GM12875 (cell line): ENCODE data around the gene CES5A.
"Not testable (repeated sequence)": the region's sequence is repeated elsewhere in the genome, so short reads cannot be mapped to it uniquely, and the experiment has no call there.

Experiments
- H3K4me3 ChIP-seq: one replicate; pipeline ENCODE4 v1.5.1; 2011; ENCODE audit warnings: low read depth, low read length, control low read depth
- TF ChIP-seq, protein P1 (sequence below): IDR thresholded peaks from 2 replicates; pipeline ENCODE4 v1.5.1; 2011; ENCODE audit warnings: low read depth, mild to moderate bottlenecking, control low read depth, inconsistent platforms, low read length, moderate library complexity, borderline replicate concordance; ENCODE audit not compliant: insufficient read depth

CES5A gene

GRCh38 chr16:55876854-55877253, 1.7 kb upstream of the CES5A start:
- no peak overlapping the region for H3K4me3 ChIP-seq
- TF ChIP-seq, protein P1, sequence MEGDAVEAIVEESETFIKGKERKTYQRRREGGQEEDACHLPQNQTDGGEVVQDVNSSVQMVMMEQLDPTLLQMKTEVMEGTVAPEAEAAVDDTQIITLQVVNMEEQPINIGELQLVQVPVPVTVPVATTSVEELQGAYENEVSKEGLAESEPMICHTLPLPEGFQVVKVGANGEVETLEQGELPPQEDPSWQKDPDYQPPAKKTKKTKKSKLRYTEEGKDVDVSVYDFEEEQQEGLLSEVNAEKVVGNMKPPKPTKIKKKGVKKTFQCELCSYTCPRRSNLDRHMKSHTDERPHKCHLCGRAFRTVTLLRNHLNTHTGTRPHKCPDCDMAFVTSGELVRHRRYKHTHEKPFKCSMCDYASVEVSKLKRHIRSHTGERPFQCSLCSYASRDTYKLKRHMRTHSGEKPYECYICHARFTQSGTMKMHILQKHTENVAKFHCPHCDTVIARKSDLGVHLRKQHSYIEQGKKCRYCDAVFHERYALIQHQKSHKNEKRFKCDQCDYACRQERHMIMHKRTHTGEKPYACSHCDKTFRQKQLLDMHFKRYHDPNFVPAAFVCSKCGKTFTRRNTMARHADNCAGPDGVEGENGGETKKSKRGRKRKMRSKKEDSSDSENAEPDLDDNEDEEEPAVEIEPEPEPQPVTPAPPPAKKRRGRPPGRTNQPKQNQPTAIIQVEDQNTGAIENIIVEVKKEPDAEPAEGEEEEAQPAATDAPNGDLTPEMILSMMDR = no peak

- H3K4me3 ChIP-seq = no peak overlapping the region
- TF ChIP-seq, protein P1 = no peak
Observed at GRCh38 chr16:55873122-55873521, 2.1 kb downstream of the CES5A start.

DNA sequence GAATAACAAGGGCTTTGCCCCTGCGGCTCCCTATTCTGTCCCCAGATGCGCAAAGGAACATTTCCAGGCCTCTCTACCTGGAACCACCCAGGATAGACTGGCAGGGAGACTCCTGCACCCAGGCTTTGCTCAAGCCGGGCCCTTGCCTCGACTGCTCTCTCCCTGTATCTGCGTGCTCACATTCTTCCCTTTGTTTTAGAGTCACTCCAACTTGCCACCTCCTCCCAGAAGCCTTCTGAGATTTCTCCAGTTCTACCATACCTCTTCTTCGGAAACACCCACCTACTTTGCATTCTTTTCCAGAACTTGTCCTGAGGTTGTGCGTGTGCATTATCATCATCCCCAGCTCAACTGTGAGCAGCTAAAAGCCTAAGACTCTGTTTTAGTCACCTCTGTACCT, 3.0 kb downstream of the CES5A start:
- TF ChIP-seq, protein P1 = no peak
- H3K4me3 ChIP-seq = no peak overlapping the region

- TF ChIP-seq, protein P1 = no peak
- no peak overlapping the region for H3K4me3 ChIP-seq
Observed at GRCh38 chr16:55871411-55872038, 3.6 kb downstream of the CES5A start.

GRCh38 chr16:55868980-55869379, 6.2 kb downstream of the CES5A start:
- H3K4me3 ChIP-seq = no peak overlapping the region
- TF ChIP-seq, protein P1 = no peak

DNA sequence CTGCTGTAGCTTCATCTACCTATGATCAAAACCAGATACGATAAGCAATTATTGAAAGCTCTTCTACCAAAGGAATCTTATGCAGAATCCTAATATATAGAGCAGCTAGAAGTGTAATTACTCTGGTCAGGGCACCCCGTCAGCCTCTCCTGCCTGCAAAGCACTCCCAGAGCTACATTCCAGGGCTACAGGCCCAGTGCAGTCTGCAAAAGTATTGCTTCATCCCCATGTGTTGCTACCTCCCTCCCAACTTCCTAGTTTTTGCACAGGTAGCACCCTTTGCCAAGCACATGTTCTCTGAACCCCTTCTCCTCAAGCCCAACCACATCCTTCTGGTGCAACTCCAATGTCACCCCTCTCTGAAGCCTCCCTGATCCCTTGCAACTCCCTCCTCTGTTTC, 7.0 kb downstream of the CES5A start:
- no peak overlapping the region for H3K4me3 ChIP-seq
- TF ChIP-seq, protein P1 = no peak

DNA sequence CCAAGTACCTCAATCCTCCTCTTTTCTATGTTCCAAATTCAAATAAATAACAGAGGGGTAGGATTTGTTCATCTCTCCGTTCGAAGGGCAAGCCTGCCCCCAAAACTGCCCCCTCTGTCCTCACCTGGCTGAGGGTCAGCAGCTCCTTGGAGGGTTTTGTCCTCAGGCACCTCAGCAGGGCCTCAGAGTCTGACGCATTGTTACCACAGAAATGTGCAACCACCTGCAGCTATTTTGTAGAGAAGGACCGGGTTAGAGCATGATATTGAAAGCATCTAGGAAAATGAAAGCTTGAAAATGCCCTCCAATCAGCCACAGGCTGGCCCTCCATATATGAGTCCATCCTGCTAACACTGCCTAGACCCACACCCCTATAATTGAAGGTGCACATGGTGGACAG, 13.9 kb downstream of the CES5A start:
- TF ChIP-seq, protein P1 = no peak
- H3K4me3 ChIP-seq = no peak overlapping the region

GRCh38 chr16:55857650-55858049, 17.5 kb downstream of the CES5A start:
- not testable (repeated sequence) for H3K4me3 ChIP-seq
